ENCODE measurements around the gene FYN.
A peak's percentile ranks its signal among the peaks of the same experiment; 100 is the strongest.
"Not testable (repeated sequence)": the region's sequence is repeated elsewhere in the genome, so short reads cannot be mapped to it uniquely, and the experiment has no call there.

Gene FYN

DNA sequence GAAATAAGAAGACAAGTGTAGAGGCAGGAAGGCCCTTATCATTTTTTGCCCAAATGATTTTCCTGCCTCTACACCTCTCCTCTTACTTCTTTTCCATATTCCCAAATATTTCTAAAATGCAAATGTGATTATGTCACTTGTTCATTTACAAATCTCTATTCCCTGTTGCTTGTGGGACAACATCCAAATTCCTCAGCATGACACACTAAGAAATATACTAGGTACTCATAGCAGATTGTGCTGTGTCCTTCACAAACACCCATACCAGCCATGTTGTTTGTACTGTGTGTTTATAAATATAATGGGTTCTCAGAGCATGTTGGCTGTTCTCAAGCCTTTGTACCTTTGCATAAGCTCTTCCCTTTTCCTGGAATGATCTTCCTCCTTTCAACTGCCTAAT, 17.7 kb upstream of the FYN start:
- Histone ChIP-seq H3K27me3 (no peaks in the 10 kb centered on the region), H3K36me3 (no peaks in the 10 kb centered on the region), H3K4me3 (no peak overlapping the region), H3K4me1 (peaks cover 0 to 5% (median 0%) of the 10 kb centered on the region in 4 donors), H3K27ac (no peak overlapping the region), H3K9me3 (no peaks in the 10 kb centered on the region)
- DNase-seq, result no peak
- TF ChIP-seq, protein P1, sequence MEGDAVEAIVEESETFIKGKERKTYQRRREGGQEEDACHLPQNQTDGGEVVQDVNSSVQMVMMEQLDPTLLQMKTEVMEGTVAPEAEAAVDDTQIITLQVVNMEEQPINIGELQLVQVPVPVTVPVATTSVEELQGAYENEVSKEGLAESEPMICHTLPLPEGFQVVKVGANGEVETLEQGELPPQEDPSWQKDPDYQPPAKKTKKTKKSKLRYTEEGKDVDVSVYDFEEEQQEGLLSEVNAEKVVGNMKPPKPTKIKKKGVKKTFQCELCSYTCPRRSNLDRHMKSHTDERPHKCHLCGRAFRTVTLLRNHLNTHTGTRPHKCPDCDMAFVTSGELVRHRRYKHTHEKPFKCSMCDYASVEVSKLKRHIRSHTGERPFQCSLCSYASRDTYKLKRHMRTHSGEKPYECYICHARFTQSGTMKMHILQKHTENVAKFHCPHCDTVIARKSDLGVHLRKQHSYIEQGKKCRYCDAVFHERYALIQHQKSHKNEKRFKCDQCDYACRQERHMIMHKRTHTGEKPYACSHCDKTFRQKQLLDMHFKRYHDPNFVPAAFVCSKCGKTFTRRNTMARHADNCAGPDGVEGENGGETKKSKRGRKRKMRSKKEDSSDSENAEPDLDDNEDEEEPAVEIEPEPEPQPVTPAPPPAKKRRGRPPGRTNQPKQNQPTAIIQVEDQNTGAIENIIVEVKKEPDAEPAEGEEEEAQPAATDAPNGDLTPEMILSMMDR (IDR thresholded peaks at IDR 0.05), result no peak
- intact Hi-C loops (cut with DNase I; ENCODE audit: low total_unique reads), result no loop called here

DNA sequence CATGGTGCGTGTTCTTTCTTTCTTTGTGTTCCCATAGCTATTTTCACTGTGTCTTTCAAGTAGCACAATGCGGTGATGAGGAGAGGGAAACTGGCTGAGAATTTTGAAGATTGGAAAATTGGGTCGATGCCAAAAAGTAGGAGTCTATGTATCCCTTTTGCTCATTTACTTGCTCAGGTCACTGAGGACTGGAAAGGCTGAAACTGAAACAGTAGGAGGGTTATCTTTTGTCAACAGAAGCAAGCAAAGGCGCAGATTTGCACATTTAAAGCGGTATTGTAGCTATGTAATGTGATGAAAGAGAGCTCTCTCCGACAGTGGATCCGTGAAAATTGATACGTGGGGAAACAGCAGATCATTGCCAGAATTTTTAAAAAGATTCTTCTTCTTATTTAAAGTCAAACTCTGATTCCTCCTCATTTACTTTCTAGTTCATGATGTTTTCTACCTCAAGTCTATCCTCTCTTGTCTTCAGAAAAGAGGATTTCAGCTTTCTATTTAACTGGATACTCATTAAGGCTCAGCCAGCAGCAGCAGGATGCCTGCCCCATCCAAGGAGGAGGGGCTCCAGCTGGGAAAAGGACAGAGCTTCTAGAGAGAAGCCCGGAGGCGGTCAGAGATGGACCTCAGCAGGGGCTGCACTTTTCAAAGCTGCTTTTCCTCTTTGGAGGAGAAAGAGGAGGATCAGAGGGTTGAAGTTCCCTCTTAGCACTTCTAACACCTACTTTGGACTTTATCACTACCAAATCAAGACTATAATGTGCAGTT, 15.9 kb upstream of the FYN start:
- Histone ChIP-seq H3K4me1 (peaks cover 0 to 5% (median 0%) of the 10 kb centered on the region in 4 donors), H3K27ac (no peak overlapping the region), H3K36me3 (no peaks in the 10 kb centered on the region), H3K9me3 (no peaks in the 10 kb centered on the region), H3K4me3 (peak overlapping the region in 1 of 2 donors; percentile 8), H3K27me3 (no peaks in the 10 kb centered on the region)
- peak in 1 of 2 donors; percentile 33 for DNase-seq
- TF ChIP-seq, protein P1 (IDR thresholded peaks at IDR 0.05), result no peak
- intact Hi-C loops (cut with DNase I; ENCODE audit: low total_unique reads), result no loop called here

DNA sequence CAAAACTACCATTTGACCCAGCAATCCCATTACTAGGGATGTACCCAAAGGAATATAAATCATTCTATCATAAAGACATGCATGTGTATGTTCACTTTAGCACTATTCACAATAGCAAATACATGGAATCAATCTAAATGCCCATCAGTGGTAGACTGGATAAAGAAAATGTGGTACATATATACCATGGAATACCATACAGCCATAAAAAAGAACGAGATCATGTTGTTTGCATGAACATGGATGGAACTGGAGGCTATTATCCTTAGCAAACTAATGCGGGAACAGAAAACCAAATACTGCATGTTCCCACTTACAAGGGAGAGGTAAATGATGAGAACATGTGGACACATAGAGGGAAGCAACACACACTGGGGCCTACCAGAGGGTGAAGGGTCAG, 13.5 kb upstream of the FYN start:
- H3K27me3 ChIP-seq; DNase-seq; H3K9me3 ChIP-seq; intact Hi-C loops (cut with DNase I; ENCODE audit: low total_unique reads); H3K4me1 ChIP-seq; H3K27ac ChIP-seq; H3K4me3 ChIP-seq; H3K36me3 ChIP-seq: not testable (repeated sequence)

DNA sequence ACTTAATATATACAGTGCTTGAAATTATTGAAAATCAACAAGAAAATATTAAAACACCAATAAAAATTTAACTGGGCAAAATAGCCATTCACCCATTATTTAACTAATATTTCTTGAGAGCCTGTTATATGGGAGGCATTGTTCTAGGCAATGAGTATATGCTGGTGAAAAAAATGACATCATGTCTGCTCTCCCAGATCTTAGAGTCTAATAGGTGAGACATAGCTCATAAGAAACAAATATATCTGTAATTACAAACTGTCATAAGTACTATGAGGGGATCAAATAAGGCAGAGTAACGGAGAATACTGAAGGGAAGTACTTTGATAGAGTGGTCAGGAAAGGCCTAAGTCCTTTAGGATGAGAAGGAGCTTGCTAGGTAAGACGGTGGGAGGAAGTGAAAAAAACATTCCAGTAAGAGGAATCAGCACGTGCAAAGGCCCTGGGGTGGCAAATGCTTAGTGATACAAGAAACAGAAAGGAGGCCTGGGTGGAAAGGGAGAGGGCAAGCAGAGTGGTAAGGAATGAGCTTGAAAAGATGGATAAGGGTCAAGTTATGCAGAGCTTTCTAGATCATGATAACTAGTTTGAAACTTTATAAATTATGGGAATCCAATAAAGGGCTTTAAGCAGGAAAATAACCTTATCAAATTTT, 12.2 kb upstream of the FYN start:
- H3K4me3 ChIP-seq, result no peak overlapping the region
- TF ChIP-seq, protein P1 (IDR thresholded peaks at IDR 0.05), result no peak
- intact Hi-C loops (cut with DNase I; ENCODE audit: low total_unique reads), result no loop called here

DNA sequence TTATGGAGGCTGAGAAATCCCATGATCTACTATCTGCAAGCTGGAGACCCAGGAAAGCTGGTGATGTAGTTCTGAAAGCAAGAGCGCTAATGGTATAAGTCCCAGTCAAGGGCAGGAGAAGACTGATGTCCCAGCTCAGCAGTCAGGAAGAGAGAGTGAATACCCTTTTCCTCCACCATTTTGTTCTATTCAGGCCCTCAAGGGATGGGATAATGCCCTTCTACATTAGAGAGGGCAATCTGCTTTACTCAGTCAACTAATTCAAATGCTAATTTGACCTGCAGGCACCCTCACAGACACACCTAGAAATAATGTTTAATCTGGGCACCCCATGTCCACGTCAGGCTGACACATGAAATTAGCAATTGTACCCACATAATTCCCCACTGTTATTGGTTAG, 10.8 kb upstream of the FYN start:
- DNase-seq, result no peak
- Histone ChIP-seq H3K36me3 (no peaks in the 10 kb centered on the region), H3K4me1 (peaks cover 0 to 1% (median 0%) of the 10 kb centered on the region in 4 donors), H3K9me3 (no peaks in the 10 kb centered on the region), H3K27me3 (no peaks in the 10 kb centered on the region), H3K27ac (no peak overlapping the region), H3K4me3 (no peak overlapping the region)
- TF ChIP-seq, protein P1 (IDR thresholded peaks at IDR 0.05), result no peak
- intact Hi-C loops (cut with DNase I; ENCODE audit: low total_unique reads), result no loop called here

More for the DNA sequence above, 12.2 kb upstream of the FYN start:
- DNase-seq, result no peak
- Histone ChIP-seq H3K27ac (no peak overlapping the region), H3K36me3 (no peaks in the 10 kb centered on the region), H3K4me1 (peaks cover 0 to 5% (median 0%) of the 10 kb centered on the region in 4 donors), H3K27me3 (no peaks in the 10 kb centered on the region), H3K9me3 (no peaks in the 10 kb centered on the region)

DNA sequence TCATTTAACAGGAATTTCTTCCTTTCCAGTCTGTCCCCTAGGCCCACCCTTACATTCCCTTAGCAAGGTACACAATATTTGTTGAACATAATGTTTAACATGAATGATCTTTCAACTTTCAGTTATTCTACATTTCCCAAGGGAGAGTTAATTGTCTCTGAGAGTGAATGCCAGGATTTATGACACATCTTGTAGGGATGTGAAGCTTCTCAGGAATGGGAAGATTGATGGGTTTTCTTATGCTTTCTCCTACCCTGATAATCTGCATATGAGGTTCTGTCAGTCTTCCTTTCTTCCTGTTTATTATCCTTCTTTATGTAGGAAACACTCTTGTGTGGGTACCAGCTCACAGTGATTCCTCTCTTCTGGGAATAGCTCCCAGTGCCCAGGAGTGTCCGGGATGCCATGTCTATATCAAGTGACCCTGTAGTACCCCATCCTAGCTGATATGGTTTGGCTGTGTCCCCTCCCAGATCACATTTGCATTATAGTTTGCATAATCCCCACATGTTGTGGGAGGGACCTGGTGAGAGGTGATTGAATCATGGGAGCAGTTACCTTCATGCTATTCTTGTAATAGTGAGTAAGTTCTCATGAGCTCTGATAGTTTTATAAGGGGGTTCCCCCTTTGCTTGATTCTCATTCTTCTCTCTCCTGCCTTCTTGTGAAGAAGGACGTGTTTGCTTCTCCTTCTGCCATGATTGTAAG, 7.1 kb upstream of the FYN start:
- intact Hi-C loops (cut with DNase I; ENCODE audit: low total_unique reads), result no loop called here
- Histone ChIP-seq H3K36me3 (no peaks in the 10 kb centered on the region), H3K27ac (no peak overlapping the region), H3K9me3 (no peaks in the 10 kb centered on the region), H3K4me1 (no peaks in the 10 kb centered on the region), H3K27me3 (peaks cover 0 to 6% of the 10 kb centered on the region in 2 donors), H3K4me3 (no peak overlapping the region)
- TF ChIP-seq, protein P1 (IDR thresholded peaks at IDR 0.05), result no peak
- DNase-seq, result no peak
